AG04450 (cell line): ENCODE data around the gene SLC9A1. TPM values are rescaled to one million over a fixed set of nuclear protein-coding genes. Genes with fewer than 3 reads are reported as not detected.
"Not testable (repeated sequence)": the region's sequence is repeated elsewhere in the genome, so short reads cannot be mapped to it uniquely, and the experiment has no call there.

Experiments used
- CTCF ChIA-PET: fragments of 300-600, 350-600 bp; formaldehyde crosslinking; extraction: SDS; loops from one replicate; lab custom pipeline; 2022; ENCODE audit warnings: antibody characterized with exemption, inconsistent platforms; lab: Charles Lee
- POLR2A ChIA-PET: fragments of 350-600 bp; formaldehyde crosslinking; extraction: SDS; loops from one replicate; lab custom pipeline; 2021; ENCODE audit warnings: antibody characterized with exemption, inconsistent platforms; lab: Yijun Ruan, JAX
- DNase-seq: peaks from one replicate; pipeline ENCODE4 v3.0.0-alpha.2; 2011; ENCODE audit warnings: low read depth, low spot score
- H3K27ac ChIP-seq: one replicate; pipeline ENCODE4 v1.5.1; 2012; ENCODE audit warnings: low read depth, low read length, control low read depth
- H3K27me3 ChIP-seq: one replicate; pipeline ENCODE4 v1.6.0; 2012; ENCODE audit warnings: low read length; ENCODE audit not compliant: control insufficient read depth, insufficient read depth
- H3K4me3 ChIP-seq: 2 replicates; pipeline ENCODE4 v1.5.1; 2011; ENCODE audit warnings: mild to moderate bottlenecking, low read depth, low read length, control low read depth
- H3K9me3 ChIP-seq: 2 replicates; pipeline ENCODE4 v1.5.1; 2012; ENCODE audit warnings: low read length; ENCODE audit not compliant: control insufficient read depth, insufficient read depth
- CTCF ChIP-seq: IDR thresholded peaks from 2 replicates; pipeline ENCODE4 v1.5.1; 2011; ENCODE audit warnings: low read depth, low read length, control low read depth, inconsistent platforms
- polyA plus RNA-seq: library from polyadenylated mRNA; depleted of rRNA; stranded (reverse); fragments of >200 nt; gene quantifications from 2 replicates; pipeline ENCODE4 v1.2.3, GENCODE V29; 2011

Gene SLC9A1
- polyA plus RNA-seq, 1 experiment = 10.8 TPM

- ChIA-PET CTCF (no interaction called here), POLR2A (interaction anchor here (1.6 kb wide), 1 partner anchor 27 kb away, joined by 4 read pairs; the partner anchor contains the start of gene SLC9A1)
- H3K9me3 ChIP-seq = no peaks in the 10 kb centered on the region
- peak; percentile 38 for TF ChIP-seq CTCF
- no peak overlapping the region for H3K27ac ChIP-seq
- H3K4me3 ChIP-seq = no peak overlapping the region
- DNase-seq = no peak
- no peaks in the 10 kb centered on the region for H3K27me3 ChIP-seq
Observed at GRCh38 chr1:27127419-27127818, 27.5 kb downstream of the SLC9A1 start.

DNA sequence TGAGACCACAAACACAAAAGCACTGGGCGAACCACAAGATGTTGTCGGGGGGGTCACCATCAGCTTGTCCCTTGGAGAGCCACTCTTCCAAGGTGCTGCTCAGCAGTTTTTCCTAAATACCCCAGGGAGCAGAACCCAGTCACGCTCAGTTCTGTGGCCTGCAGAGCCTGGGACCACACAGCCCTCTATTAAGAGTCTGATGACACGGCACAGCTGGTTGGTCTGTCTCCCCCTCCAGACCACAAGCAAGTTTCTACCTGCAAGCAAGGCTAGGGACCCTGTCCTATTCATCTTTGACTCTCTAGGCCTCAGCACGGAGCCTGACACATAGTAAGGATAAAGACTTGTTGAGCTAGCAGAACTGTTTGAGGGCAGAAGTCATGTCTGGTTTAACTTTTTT is 28.5 kb downstream of the SLC9A1 start:
- DNase-seq = no peak
- no peak overlapping the region for H3K4me3 ChIP-seq
- no peak for TF ChIP-seq CTCF
- H3K9me3 ChIP-seq = no peaks in the 10 kb centered on the region
- H3K27me3 ChIP-seq = no peaks in the 10 kb centered on the region
- POLR2A ChIA-PET = interaction anchor here (0.8 to 1.6 kb wide), 2 partner anchors 9 to 28 kb away, joined by 3 to 4 read pairs; partner anchors contain the start of gene SLC9A1
- CTCF ChIA-PET = interaction anchor here (0.5 kb wide), 1 partner anchor 160 kb away, joined by 3 read pairs; no protein-coding TSS in a partner anchor
- no peak overlapping the region for H3K27ac ChIP-seq

DNA sequence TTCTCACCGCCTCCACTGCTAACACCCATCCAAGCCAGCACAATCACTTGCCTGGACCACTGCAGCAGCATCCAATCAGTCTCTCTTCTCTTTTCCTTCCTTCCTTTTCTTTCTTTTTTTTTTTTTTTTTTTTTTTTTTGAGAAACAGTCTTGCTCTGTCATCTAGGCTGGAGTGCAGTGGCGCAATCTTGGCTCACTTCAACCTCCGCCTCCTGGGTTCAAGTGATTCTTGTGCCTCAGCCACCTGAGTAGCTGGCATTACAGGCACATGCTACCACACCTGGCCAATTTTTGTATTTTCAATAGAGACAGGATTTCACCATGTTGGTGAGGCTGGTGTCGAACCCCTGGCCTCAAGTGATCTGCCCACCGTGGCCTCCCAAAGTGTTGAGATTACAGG is 29.8 kb downstream of the SLC9A1 start:
- H3K27me3 ChIP-seq, H3K27ac ChIP-seq, H3K9me3 ChIP-seq, DNase-seq, H3K4me3 ChIP-seq: not testable (repeated sequence)
- ChIA-PET POLR2A (interaction anchor here (0.7 kb wide), 1 partner anchor 17 kb away, joined by 4 read pairs; no protein-coding TSS in a partner anchor), CTCF (interaction anchor here (0.6 kb wide), 1 partner anchor 160 kb away, joined by 6 read pairs; no protein-coding TSS in a partner anchor)

GRCh38 chr1:27124405-27124804 is 30.5 kb downstream of the SLC9A1 start:
- no peak for TF ChIP-seq CTCF
- ChIA-PET POLR2A (interaction anchor here (0.9 to 1.3 kb wide), 2 partner anchors 28 to 30 kb away, joined by 3 to 8 read pairs; partner anchors contain the start of gene SLC9A1), CTCF (no interaction called here)
- H3K27ac ChIP-seq = no peak overlapping the region
- H3K4me3 ChIP-seq = no peak overlapping the region
- no peak for DNase-seq
- H3K9me3 ChIP-seq = no peaks in the 10 kb centered on the region
- H3K27me3 ChIP-seq = no peaks in the 10 kb centered on the region

DNA sequence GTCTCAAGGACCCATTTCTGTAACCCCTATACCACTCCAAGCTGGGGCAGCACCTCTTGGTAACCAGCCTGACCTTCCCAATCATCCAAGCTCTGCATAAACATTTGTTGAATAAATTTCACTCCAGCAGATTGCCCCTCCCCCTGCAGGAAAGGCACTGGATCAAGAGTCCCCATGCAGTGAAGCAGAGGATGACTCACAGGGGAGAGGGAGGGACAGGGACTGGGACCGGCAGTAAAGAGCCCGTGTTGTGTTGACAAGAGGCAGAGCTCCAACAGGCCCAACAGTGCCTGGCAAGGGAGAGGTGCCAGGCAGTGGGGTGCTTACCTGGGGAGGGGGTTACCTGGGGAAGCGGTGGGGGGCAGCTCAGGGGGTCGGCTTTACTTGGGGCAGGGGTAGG is 32.3 kb downstream of the SLC9A1 start:
- POLR2A ChIA-PET = interaction anchor here (1.0 to 1.2 kb wide), 2 partner anchors 11 to 32 kb away, joined by 4 read pairs; partner anchors contain the start of gene SLC9A1
- CTCF ChIA-PET = interaction anchor here (0.8 kb wide), 1 partner anchor 162 kb away, joined by 6 read pairs; no protein-coding TSS in a partner anchor
- Histone ChIP-seq H3K27ac (no peak overlapping the region), H3K27me3 (no peaks in the 10 kb centered on the region), H3K4me3 (no peak overlapping the region), H3K9me3 (no peaks in the 10 kb centered on the region)
- DNase-seq = no peak
- no peak for TF ChIP-seq CTCF
